ENCODE measurements around the gene PSMD2.
A peak's percentile ranks its signal among the peaks of the same experiment; 100 is the strongest.

PSMD2 gene

GRCh38 chr3:184343200-184343876, 44.3 kb downstream of the PSMD2 start:
- no peak overlapping the region for H3K9ac ChIP-seq (ENCODE audit: low read depth, low read length)
- peaks cover 12% of the 10 kb centered on the region for H3K4me1 ChIP-seq (ENCODE audit: control insufficient read depth, insufficient read depth, low read length)
- peaks cover 19% of the 10 kb centered on the region for H3K36me3 ChIP-seq (ENCODE audit: control insufficient read depth, insufficient read depth, low read length)
- no peak overlapping the region for H3K27ac ChIP-seq (ENCODE audit: low read depth, low read length)
- no peaks in the 10 kb centered on the region for H3K9me3 ChIP-seq (ENCODE audit: control insufficient read depth, insufficient read depth, low read length)
- H3K4me3 ChIP-seq (ENCODE audit: low read depth, low read length) = no peak overlapping the region
- H3K27me3 ChIP-seq (ENCODE audit: control insufficient read depth, insufficient read depth, low read length) = no peaks in the 10 kb centered on the region

- peaks cover 6% of the 10 kb centered on the region for H3K4me1 ChIP-seq (ENCODE audit: control insufficient read depth, insufficient read depth, low read length)
- H3K9me3 ChIP-seq (ENCODE audit: control insufficient read depth, insufficient read depth, low read length) = no peaks in the 10 kb centered on the region
- H3K27me3 ChIP-seq (ENCODE audit: control insufficient read depth, insufficient read depth, low read length) = no peaks in the 10 kb centered on the region
- H3K9ac ChIP-seq (ENCODE audit: low read depth, low read length) = no peak overlapping the region
- H3K36me3 ChIP-seq (ENCODE audit: control insufficient read depth, insufficient read depth, low read length) = peaks cover 19% of the 10 kb centered on the region
- no peak overlapping the region for H3K4me3 ChIP-seq (ENCODE audit: low read depth, low read length)
- no peak overlapping the region for H3K27ac ChIP-seq (ENCODE audit: low read depth, low read length)
These were observed 45.7 kb downstream of the PSMD2 start for GRCh38 chr3:184344579-184345316.

- H3K36me3 ChIP-seq (ENCODE audit: control insufficient read depth, insufficient read depth, low read length) = peaks cover 19% of the 10 kb centered on the region
- H3K4me1 ChIP-seq (ENCODE audit: control insufficient read depth, insufficient read depth, low read length) = peaks cover 6% of the 10 kb centered on the region
- no peaks in the 10 kb centered on the region for H3K9me3 ChIP-seq (ENCODE audit: control insufficient read depth, insufficient read depth, low read length)
- H3K9ac ChIP-seq (ENCODE audit: low read depth, low read length) = no peak overlapping the region
- no peaks in the 10 kb centered on the region for H3K27me3 ChIP-seq (ENCODE audit: control insufficient read depth, insufficient read depth, low read length)
- no peak overlapping the region for H3K4me3 ChIP-seq (ENCODE audit: low read depth, low read length)
- H3K27ac ChIP-seq (ENCODE audit: low read depth, low read length) = peak overlapping the region; percentile 72
These were observed 46.5 kb downstream of the PSMD2 start for GRCh38 chr3:184345317-184346144.

- no peaks in the 10 kb centered on the region for H3K27me3 ChIP-seq (ENCODE audit: control insufficient read depth, insufficient read depth, low read length)
- peaks cover 15% of the 10 kb centered on the region for H3K4me1 ChIP-seq (ENCODE audit: control insufficient read depth, insufficient read depth, low read length)
- no peaks in the 10 kb centered on the region for H3K9me3 ChIP-seq (ENCODE audit: control insufficient read depth, insufficient read depth, low read length)
- H3K36me3 ChIP-seq (ENCODE audit: control insufficient read depth, insufficient read depth, low read length) = peaks cover 21% of the 10 kb centered on the region
- no peak overlapping the region for H3K4me3 ChIP-seq (ENCODE audit: low read depth, low read length)
- H3K27ac ChIP-seq (ENCODE audit: low read depth, low read length) = no peak overlapping the region
- no peak overlapping the region for H3K9ac ChIP-seq (ENCODE audit: low read depth, low read length)
These were observed 47.6 kb downstream of the PSMD2 start for GRCh38 chr3:184346480-184347190.

GRCh38 chr3:184347321-184348056, 48.4 kb downstream of the PSMD2 start:
- H3K4me3 ChIP-seq (ENCODE audit: low read depth, low read length) = no peak overlapping the region
- H3K27ac ChIP-seq (ENCODE audit: low read depth, low read length) = no peak overlapping the region
- no peaks in the 10 kb centered on the region for H3K27me3 ChIP-seq (ENCODE audit: control insufficient read depth, insufficient read depth, low read length)
- H3K36me3 ChIP-seq (ENCODE audit: control insufficient read depth, insufficient read depth, low read length) = peaks cover 28% of the 10 kb centered on the region
- no peaks in the 10 kb centered on the region for H3K9me3 ChIP-seq (ENCODE audit: control insufficient read depth, insufficient read depth, low read length)
- peaks cover 21% of the 10 kb centered on the region for H3K4me1 ChIP-seq (ENCODE audit: control insufficient read depth, insufficient read depth, low read length)
- no peak overlapping the region for H3K9ac ChIP-seq (ENCODE audit: low read depth, low read length)

- Histone ChIP-seq H3K9ac (ENCODE audit: low read depth, low read length) (no peak overlapping the region), H3K36me3 (ENCODE audit: control insufficient read depth, insufficient read depth, low read length) (peaks cover 28% of the 10 kb centered on the region), H3K27ac (ENCODE audit: low read depth, low read length) (no peak overlapping the region)
These were observed 49.0 kb downstream of the PSMD2 start for GRCh38 chr3:184348057-184348382.

GRCh38 chr3:184349563-184350470, 50.8 kb downstream of the PSMD2 start:
- Histone ChIP-seq H3K9me3 (ENCODE audit: control insufficient read depth, insufficient read depth, low read length) (no peaks in the 10 kb centered on the region), H3K4me3 (ENCODE audit: low read depth, low read length) (no peak overlapping the region), H3K9ac (ENCODE audit: low read depth, low read length) (no peak overlapping the region), H3K36me3 (ENCODE audit: control insufficient read depth, insufficient read depth, low read length) (peaks cover 33% of the 10 kb centered on the region), H3K4me1 (ENCODE audit: control insufficient read depth, insufficient read depth, low read length) (peaks cover 21% of the 10 kb centered on the region), H3K27me3 (ENCODE audit: control insufficient read depth, insufficient read depth, low read length) (no peaks in the 10 kb centered on the region), H3K27ac (ENCODE audit: low read depth, low read length) (no peak overlapping the region)

More at GRCh38 chr3:184348057-184348382, 49.0 kb downstream of the PSMD2 start:
- Histone ChIP-seq H3K27me3 (ENCODE audit: control insufficient read depth, insufficient read depth, low read length) (no peaks in the 10 kb centered on the region), H3K4me3 (ENCODE audit: low read depth, low read length) (no peak overlapping the region), H3K4me1 (ENCODE audit: control insufficient read depth, insufficient read depth, low read length) (peaks cover 21% of the 10 kb centered on the region), H3K9me3 (ENCODE audit: control insufficient read depth, insufficient read depth, low read length) (no peaks in the 10 kb centered on the region)

- Histone ChIP-seq H3K9me3 (ENCODE audit: control insufficient read depth, insufficient read depth, low read length) (no peaks in the 10 kb centered on the region), H3K27ac (ENCODE audit: low read depth, low read length) (no peak overlapping the region), H3K4me1 (ENCODE audit: control insufficient read depth, insufficient read depth, low read length) (peaks cover 17% of the 10 kb centered on the region), H3K27me3 (ENCODE audit: control insufficient read depth, insufficient read depth, low read length) (no peaks in the 10 kb centered on the region), H3K9ac (ENCODE audit: low read depth, low read length) (no peak overlapping the region), H3K4me3 (ENCODE audit: low read depth, low read length) (no peak overlapping the region), H3K36me3 (ENCODE audit: control insufficient read depth, insufficient read depth, low read length) (peaks cover 41% of the 10 kb centered on the region)
These were observed 51.6 kb downstream of the PSMD2 start for GRCh38 chr3:184350618-184351017.

- H3K4me3 ChIP-seq (ENCODE audit: low read depth, low read length) = no peak overlapping the region
- H3K4me1 ChIP-seq (ENCODE audit: control insufficient read depth, insufficient read depth, low read length) = peaks cover 14% of the 10 kb centered on the region
- no peaks in the 10 kb centered on the region for H3K9me3 ChIP-seq (ENCODE audit: control insufficient read depth, insufficient read depth, low read length)
- no peak overlapping the region for H3K9ac ChIP-seq (ENCODE audit: low read depth, low read length)
- peak overlapping the region; percentile 53 for H3K27ac ChIP-seq (ENCODE audit: low read depth, low read length)
- peaks cover 49% of the 10 kb centered on the region for H3K36me3 ChIP-seq (ENCODE audit: control insufficient read depth, insufficient read depth, low read length)
- no peaks in the 10 kb centered on the region for H3K27me3 ChIP-seq (ENCODE audit: control insufficient read depth, insufficient read depth, low read length)
These were observed 52.6 kb downstream of the PSMD2 start for GRCh38 chr3:184351511-184352148.

All from HUES48 (cell line).